Gastrocnemius medialis (tissue), 4 donors: ENCODE results near the gene REXO1. TPM values are rescaled to one million over a fixed set of nuclear protein-coding genes. Genes with fewer than 3 reads are reported as not detected.
A peak's percentile ranks its signal among the peaks of the same experiment; 100 is the strongest.

ENCODE experiments used
- ATAC-seq, 2 donors: fragments of 150-250 bp; one replicate each; pipeline ENCODE4 v1.9.1; 2016
- DNase-seq, 2 donors: peaks; one replicate each; pipeline ENCODE4 v3.0.0-alpha.2; 2019
- H3K27ac ChIP-seq, 4 donors: fragments of 200-600 bp; sonication (generic); 1 replicate in 1 of 4; 2 replicates in 3 of 4; pipeline ENCODE4 v1.5.1; 2016 to 2018; ENCODE audit warnings: mild to moderate bottlenecking in 2 of 4, moderate library complexity in 1 of 4
- H3K27me3 ChIP-seq, 3 donors: fragments of 200-600 bp; sonication (generic) in 2 of 3; 1 replicate in 1 of 3; 2 replicates in 2 of 3; pipeline versions ENCODE4 v1.5.1 to v1.6.0; 2016 to 2019; ENCODE audit warnings: mild to moderate bottlenecking in 1 of 3, moderate library complexity in 1 of 3
- H3K36me3 ChIP-seq, 2 donors: fragments of 200-600 bp; sonication (generic) in 1 of 2; one replicate each; pipeline ENCODE4 v1.5.1; 2017 to 2018
- H3K4me1 ChIP-seq, 2 donors: fragments of 200-600 bp; sonication (generic) in 1 of 2; one replicate each; pipeline ENCODE4 v1.5.1; 2016 to 2017; ENCODE audit warnings: mild to moderate bottlenecking in 2 of 2
- H3K4me3 ChIP-seq, 4 donors: fragments of 200-600 bp; sonication (generic) in 3 of 4; 1 replicate in 1 of 4; 2 replicates in 3 of 4; pipeline ENCODE4 v1.5.1; 2016 to 2019; ENCODE audit warnings: mild to moderate bottlenecking in 2 of 4
- H3K9me3 ChIP-seq, 3 donors: fragments of 200-600 bp; sonication (generic) in 2 of 3; 1 replicate in 1 of 3; 2 replicates in 2 of 3; pipeline ENCODE4 v1.5.1; 2016 to 2019
- CTCF ChIP-seq, 5 experiments: fragments of 450-650 bp in 3 of 5; fragments of 200-600 bp in 2 of 5; sonication (generic) in 2 of 5; IDR thresholded peaks in 4 of 5; conservative IDR thresholded peaks in 1 of 5; 1 replicate in 4 of 5; 2 replicates in 1 of 5; pipeline ENCODE4 v1.5.1; 2016 to 2019; ENCODE audit warnings: antibody characterized with exemption in 5 of 5, mild to moderate bottlenecking in 3 of 5, moderate library complexity in 3 of 5
- POLR2A ChIP-seq, 2 donors: fragments of 450-650 bp; IDR thresholded peaks; one replicate each; pipeline ENCODE4 v1.6.1; 2017; ENCODE audit warnings: antibody characterized with exemption in 2 of 2, mild to moderate bottlenecking in 2 of 2, moderate library complexity in 2 of 2
- in situ Hi-C, 4 donors: fragments of 200-750 bp; cut with MboI; loops; one replicate each; pipeline versions ENCODE4 v1.15.0 to v1.8.0; 2017; ENCODE audit warnings: low sequenced_read_pairs in 4 of 4
- intact Hi-C: fragments of 100-400 bp; cut with DNase I; formaldehyde crosslinking; loops from one replicate; pipeline ENCODE4 v1.15.1; 2023; ENCODE audit warnings: low total_unique reads
- total RNA-seq, 4 donors: library from RNA; depleted of rRNA; stranded (reverse); fragments of >200 nt; gene quantifications; one replicate each; pipeline versions ENCODE4 v1.1.0 to v1.2.3, GENCODE V29; 2016

The REXO1 gene
- total RNA-seq, 4 donors from 2014 or later, result 10.8 to 28.5 (median 20.5) TPM

GRCh38 chr19:1862424-1863327, 14.4 kb upstream of the REXO1 start:
- no peaks in the 10 kb centered on the region for H3K9me3 ChIP-seq
- intact Hi-C loops, result loop anchor here (1.0 to 10.0 kb wide), 2 partner anchors 14 to 478 kb away; partner anchors contain the start of genes NDUFS7 and REXO1
- DNase-seq, result no peak
- in situ Hi-C loops, result no loop called here
- H3K4me1 ChIP-seq, result peaks cover 5 to 18% of the 10 kb centered on the region in 2 donors
- peak; percentile 0 to 1 for ATAC-seq
- H3K27me3 ChIP-seq, result peaks cover 1 to 8% (median 6%) of the 10 kb centered on the region in 3 donors
- peak overlapping the region; percentile 54 to 90 (median 65) for H3K4me3 ChIP-seq
- no peaks in the 10 kb centered on the region for H3K36me3 ChIP-seq
- TF ChIP-seq CTCF (IDR thresholded peaks at IDR 0.05 in 4 of 5, conservative IDR thresholded peaks at IDR 0.05 in 1 of 5) (no peak), POLR2A (IDR thresholded peaks at IDR 0.05) (no peak)
- peak overlapping the region in 3 of 4 donors; percentile 65 to 90 (median 66) for H3K27ac ChIP-seq

GRCh38 chr19:1862068-1862423, 13.8 kb upstream of the REXO1 start:
- intact Hi-C loops (loop anchor here (10.0 kb wide), 1 partner anchor 477 kb away; the partner anchor contains the start of gene NDUFS7), in situ Hi-C loops (no loop called here)
- no peak for ATAC-seq
- Histone ChIP-seq H3K4me3 (peak overlapping the region; percentile 54 to 90 (median 65)), H3K4me1 (peaks cover 5 to 23% of the 10 kb centered on the region in 2 donors), H3K36me3 (no peaks in the 10 kb centered on the region), H3K27ac (peak overlapping the region in 3 of 4 donors; percentile 59 to 67 (median 65)), H3K9me3 (no peaks in the 10 kb centered on the region), H3K27me3 (peaks cover 6 to 8% (median 7%) of the 10 kb centered on the region in 3 donors)
- TF ChIP-seq CTCF (IDR thresholded peaks at IDR 0.05 in 4 of 5, conservative IDR thresholded peaks at IDR 0.05 in 1 of 5), result no peak
- TF ChIP-seq POLR2A (IDR thresholded peaks at IDR 0.05), result no peak
- DNase-seq, result no peak

DNA sequence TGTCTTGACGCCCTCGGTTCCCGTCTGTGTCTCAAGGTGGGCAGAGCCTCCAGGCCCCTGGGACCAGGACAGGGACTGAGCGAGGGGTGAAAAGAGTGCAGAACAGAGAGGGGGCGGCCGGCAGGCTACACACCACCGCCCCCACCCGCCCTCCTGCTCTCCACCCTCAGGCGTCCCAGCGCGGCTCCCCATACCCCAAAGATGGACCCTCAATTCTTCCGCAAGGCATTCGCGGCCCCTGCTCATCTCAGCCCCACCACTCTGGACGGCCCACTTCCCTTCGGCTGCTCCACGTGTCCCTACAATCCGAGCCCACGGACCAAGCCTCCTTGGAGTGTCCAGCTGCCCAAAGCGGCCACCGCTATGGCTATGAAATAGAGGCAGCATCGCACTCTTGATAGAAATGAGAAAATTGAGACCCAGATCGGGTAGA, 13.3 kb upstream of the REXO1 start:
- Histone ChIP-seq H3K27me3 (peaks cover 6 to 9% (median 8%) of the 10 kb centered on the region in 3 donors), H3K36me3 (no peaks in the 10 kb centered on the region), H3K4me3 (peak overlapping the region in 3 of 4 donors; percentile 59 to 90 (median 71)), H3K27ac (peak overlapping the region in 3 of 4 donors; percentile 59 to 67 (median 65)), H3K4me1 (peaks cover 5 to 26% of the 10 kb centered on the region in 2 donors), H3K9me3 (no peaks in the 10 kb centered on the region)
- ATAC-seq (no peak), DNase-seq (no peak)
- in situ Hi-C loops, result no loop called here
- intact Hi-C loops, result loop anchor here (10.0 kb wide), 1 partner anchor 477 kb away; the partner anchor contains the start of gene NDUFS7
- TF ChIP-seq POLR2A (IDR thresholded peaks at IDR 0.05) (no peak), CTCF (IDR thresholded peaks at IDR 0.05 in 4 of 5, conservative IDR thresholded peaks at IDR 0.05 in 1 of 5) (no peak)

GRCh38 chr19:1860821-1861598, 12.7 kb upstream of the REXO1 start:
- peaks cover 11 to 32% of the 10 kb centered on the region in 2 donors for H3K4me1 ChIP-seq
- H3K4me3 ChIP-seq, result no peak overlapping the region
- intact Hi-C loops (loop anchor here (10.0 kb wide), 1 partner anchor 476 kb away; the partner anchor contains the start of gene NDUFS7), in situ Hi-C loops (no loop called here)
- TF ChIP-seq CTCF (IDR thresholded peaks at IDR 0.05 in 4 of 5, conservative IDR thresholded peaks at IDR 0.05 in 1 of 5), result no peak
- peak overlapping the region in 1 of 4 donors; percentile 5 for H3K27ac ChIP-seq
- DNase-seq (no peak), ATAC-seq (no peak)
- H3K36me3 ChIP-seq, result no peaks in the 10 kb centered on the region
- no peaks in the 10 kb centered on the region for H3K9me3 ChIP-seq
- H3K27me3 ChIP-seq, result peaks cover 7 to 11% (median 8%) of the 10 kb centered on the region in 3 donors
